GM10266 (cell line): ENCODE measurements around the gene SH3RF3.

ENCODE experiments used
- DNase-seq: peaks from one replicate; pipeline ENCODE4 v3.0.0; 2012; ENCODE audit errors: extremely low spot score
- CTCF ChIP-seq: IDR thresholded peaks from 2 replicates; pipeline ENCODE4 v1.5.1; 2012; ENCODE audit warnings: mild to moderate bottlenecking, low read depth; ENCODE audit not compliant: control insufficient read depth, insufficient read depth; ENCODE audit errors: missing control alignments

Gene SH3RF3

GRCh38 chr2:109186656-109187250 lies 57.7 kb downstream of the SH3RF3 start:
- no peak for TF ChIP-seq CTCF
- no peak for DNase-seq

- no peak for TF ChIP-seq CTCF
- DNase-seq: no peak
Measured at GRCh38 chr2:109187711-109188495, 58.9 kb downstream of the SH3RF3 start.

GRCh38 chr2:109188496-109188890 lies 59.5 kb downstream of the SH3RF3 start:
- no peak for DNase-seq
- TF ChIP-seq CTCF: no peak

- no peak for TF ChIP-seq CTCF
- no peak for DNase-seq
Measured at GRCh38 chr2:109188898-109189297, 59.9 kb downstream of the SH3RF3 start.

GRCh38 chr2:109189751-109190150 lies 60.7 kb downstream of the SH3RF3 start:
- TF ChIP-seq CTCF: no peak
- DNase-seq: no peak

GRCh38 chr2:109193807-109194619 lies 65.0 kb downstream of the SH3RF3 start:
- no peak for DNase-seq
- no peak for TF ChIP-seq CTCF

- TF ChIP-seq CTCF: no peak
- DNase-seq: no peak
Measured at GRCh38 chr2:109194620-109194937, 65.6 kb downstream of the SH3RF3 start.
